ENCODE data around the gene TSC2. TPM values are rescaled to one million over a fixed set of nuclear protein-coding genes. Genes with fewer than 3 reads are reported as not detected.

Gene TSC2
- polyA plus RNA-seq, 1 donor from 2014 or later, result 69.2 TPM

DNA sequence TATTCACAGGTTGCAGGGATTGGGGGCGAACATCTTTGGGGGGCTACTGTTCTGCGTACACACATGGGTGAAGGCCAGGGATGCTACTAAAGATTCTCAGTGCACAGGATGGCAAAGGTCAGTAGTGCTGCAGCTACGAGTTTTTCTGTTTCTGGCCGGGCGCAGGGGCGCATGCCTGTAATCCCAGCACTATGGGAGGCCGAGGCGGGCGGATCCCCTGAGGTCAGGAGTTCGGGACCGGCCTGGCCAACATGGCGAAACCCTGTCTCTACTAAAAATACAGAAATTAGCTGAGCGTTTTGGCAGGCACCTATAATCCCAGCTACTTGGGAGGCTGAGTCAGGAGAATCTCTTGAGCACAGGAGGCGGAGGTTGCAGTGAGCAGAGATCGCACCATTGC lies 34.3 kb upstream of the TSC2 start:
- Histone ChIP-seq H3K79me2 (replicated peaks; ENCODE audit: insufficient read depth, low read length) (peaks cover 14% of the 10 kb centered on the region), H2AFZ (ENCODE audit: low read depth, low read length) (no peak overlapping the region), H3K4me3 (ENCODE audit: low read length) (no peak overlapping the region), H3K27ac (ENCODE audit: low read length) (no peak overlapping the region), H3K9me2 (ENCODE audit: insufficient read depth, low read length) (no peaks in the 10 kb centered on the region), H3K9me3 (ENCODE audit: low read length) (no peaks in the 10 kb centered on the region), H3K27me3 (ENCODE audit: insufficient read depth, low read depth, low read length) (peaks cover 10% of the 10 kb centered on the region), H3K36me3 (ENCODE audit: insufficient read depth, low read length) (no peaks in the 10 kb centered on the region), H3K4me2 (ENCODE audit: low read length) (no peak overlapping the region), H4K20me1 (ENCODE audit: insufficient read depth) (no peaks in the 10 kb centered on the region), H3F3A (ENCODE audit: insufficient read depth, low read length, poor library complexity, severe bottlenecking) (no peaks in the 10 kb centered on the region), H3K9ac (ENCODE audit: low read length) (no peak overlapping the region)
- TF ChIP-seq EP300 (conservative IDR thresholded peaks at IDR 0.05; ENCODE audit: poor library complexity, severe bottlenecking) (no peak), EZH2 (IDR thresholded peaks at IDR 0.05; ENCODE audit: borderline replicate concordance, insufficient read depth, low read length, poor library complexity, severe bottlenecking) (no peak), MXI1 (conservative IDR thresholded peaks at IDR 0.05; ENCODE audit: poor library complexity, severe bottlenecking) (no peak), SMC3 (conservative IDR thresholded peaks at IDR 0.05; ENCODE audit: poor library complexity) (no peak), RAD21 (conservative IDR thresholded peaks at IDR 0.05) (no peak)
- TF ChIP-seq, protein P1, sequence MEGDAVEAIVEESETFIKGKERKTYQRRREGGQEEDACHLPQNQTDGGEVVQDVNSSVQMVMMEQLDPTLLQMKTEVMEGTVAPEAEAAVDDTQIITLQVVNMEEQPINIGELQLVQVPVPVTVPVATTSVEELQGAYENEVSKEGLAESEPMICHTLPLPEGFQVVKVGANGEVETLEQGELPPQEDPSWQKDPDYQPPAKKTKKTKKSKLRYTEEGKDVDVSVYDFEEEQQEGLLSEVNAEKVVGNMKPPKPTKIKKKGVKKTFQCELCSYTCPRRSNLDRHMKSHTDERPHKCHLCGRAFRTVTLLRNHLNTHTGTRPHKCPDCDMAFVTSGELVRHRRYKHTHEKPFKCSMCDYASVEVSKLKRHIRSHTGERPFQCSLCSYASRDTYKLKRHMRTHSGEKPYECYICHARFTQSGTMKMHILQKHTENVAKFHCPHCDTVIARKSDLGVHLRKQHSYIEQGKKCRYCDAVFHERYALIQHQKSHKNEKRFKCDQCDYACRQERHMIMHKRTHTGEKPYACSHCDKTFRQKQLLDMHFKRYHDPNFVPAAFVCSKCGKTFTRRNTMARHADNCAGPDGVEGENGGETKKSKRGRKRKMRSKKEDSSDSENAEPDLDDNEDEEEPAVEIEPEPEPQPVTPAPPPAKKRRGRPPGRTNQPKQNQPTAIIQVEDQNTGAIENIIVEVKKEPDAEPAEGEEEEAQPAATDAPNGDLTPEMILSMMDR (IDR thresholded peaks at IDR 0.05; ENCODE audit: poor library complexity, severe bottlenecking), result no peak

GRCh38 chr16:2015117-2015946 lies 32.5 kb upstream of the TSC2 start:
- H3K9me3 ChIP-seq (ENCODE audit: low read length), result no peaks in the 10 kb centered on the region
- no peak overlapping the region for H3K9ac ChIP-seq (ENCODE audit: low read length)
- no peaks in the 10 kb centered on the region for H3K36me3 ChIP-seq (ENCODE audit: insufficient read depth, low read length)
- H3K4me2 ChIP-seq (ENCODE audit: low read length), result no peak overlapping the region
- no peaks in the 10 kb centered on the region for H4K20me1 ChIP-seq (ENCODE audit: insufficient read depth)
- TF ChIP-seq POLR2AphosphoS5 (IDR thresholded peaks at IDR 0.05) (no peak), REST (IDR thresholded peaks at IDR 0.05; ENCODE audit: borderline replicate concordance) (no peak), SMC3 (conservative IDR thresholded peaks at IDR 0.05; ENCODE audit: poor library complexity) (no peak), EZH2 (IDR thresholded peaks at IDR 0.05; ENCODE audit: borderline replicate concordance, insufficient read depth, low read length, poor library complexity, severe bottlenecking) (no peak), RAD21 (conservative IDR thresholded peaks at IDR 0.05) (no peak), MXI1 (conservative IDR thresholded peaks at IDR 0.05; ENCODE audit: poor library complexity, severe bottlenecking) (no peak), EP300 (conservative IDR thresholded peaks at IDR 0.05; ENCODE audit: poor library complexity, severe bottlenecking) (no peak), TAF1 (IDR thresholded peaks at IDR 0.05; ENCODE audit: low read depth) (no peak)
- TF ChIP-seq, protein P1 (IDR thresholded peaks at IDR 0.05; ENCODE audit: poor library complexity, severe bottlenecking), result no peak
- H3K27ac ChIP-seq (ENCODE audit: low read length), result no peak overlapping the region
- H3K79me2 ChIP-seq (replicated peaks; ENCODE audit: insufficient read depth, low read length), result peaks cover 3% of the 10 kb centered on the region
- no peak overlapping the region for H3K4me3 ChIP-seq (ENCODE audit: low read length)
- no peaks in the 10 kb centered on the region for H3K9me2 ChIP-seq (ENCODE audit: insufficient read depth, low read length)
- H2AFZ ChIP-seq (ENCODE audit: low read depth, low read length), result no peak overlapping the region
- H3F3A ChIP-seq (ENCODE audit: insufficient read depth, low read length, poor library complexity, severe bottlenecking), result no peaks in the 10 kb centered on the region
- H3K27me3 ChIP-seq (ENCODE audit: insufficient read depth, low read depth, low read length), result peaks cover 26% of the 10 kb centered on the region
